Endodermal cell (in vitro differentiated cells): ENCODE measurements around the gene KAZN. TPM values are rescaled to one million over a fixed set of nuclear protein-coding genes. Genes with fewer than 3 reads are reported as not detected.
A peak's percentile ranks its signal among the peaks of the same experiment; 100 is the strongest.

ENCODE experiments used
- DNase-seq: peaks from one replicate; pipeline ENCODE4 v3.0.0-alpha.2; 2017
- H3K27ac ChIP-seq: 2 replicates; pipeline ENCODE4 v1.5.1; 2013; ENCODE audit warnings: mild to moderate bottlenecking, low read depth, low read length, moderate library complexity
- H3K27me3 ChIP-seq: 2 replicates; pipeline ENCODE4 v1.6.1; 2013; ENCODE audit warnings: mild to moderate bottlenecking, low read length, moderate library complexity; ENCODE audit not compliant: insufficient read depth, control insufficient read depth, poor library complexity, severe bottlenecking
- H3K36me3 ChIP-seq: 2 replicates; pipeline ENCODE4 v1.7.0; 2013; ENCODE audit warnings: mild to moderate bottlenecking, low read length, moderate library complexity; ENCODE audit not compliant: control insufficient read depth, insufficient read depth
- H3K4me1 ChIP-seq: one replicate; pipeline ENCODE4 v1.7.0; 2013; ENCODE audit warnings: low read length; ENCODE audit not compliant: control insufficient read depth, insufficient read depth
- H3K4me3 ChIP-seq: 2 replicates; pipeline ENCODE4 v1.5.1; 2013; ENCODE audit warnings: mild to moderate bottlenecking, low read length, moderate library complexity
- H3K9ac ChIP-seq: 2 replicates; pipeline ENCODE4 v1.6.1; 2013; ENCODE audit warnings: mild to moderate bottlenecking, low read length, moderate library complexity; ENCODE audit not compliant: poor library complexity, severe bottlenecking; ENCODE audit errors: extremely low read depth
- H3K9me3 ChIP-seq: 2 replicates; pipeline ENCODE4 v1.6.1; 2013; ENCODE audit warnings: mild to moderate bottlenecking, low read length, moderate library complexity; ENCODE audit not compliant: control insufficient read depth
- H3K27ac Mint-ChIP-seq: 2 replicates; pipeline ENCODE4 v1.8.0; 2020; ENCODE audit warnings: mixed read lengths
- H3K27me3 Mint-ChIP-seq: 2 replicates; pipeline ENCODE4 v1.8.0; 2021; ENCODE audit warnings: mild to moderate bottlenecking, mixed read lengths; ENCODE audit not compliant: insufficient read depth
- H3K36me3 Mint-ChIP-seq: 2 replicates; pipeline ENCODE4 v1.8.0; 2020; ENCODE audit warnings: low read depth, mixed read lengths
- H3K4me1 Mint-ChIP-seq: 2 replicates; pipeline ENCODE4 v1.8.0; 2020; ENCODE audit warnings: mixed read lengths
- H3K4me3 Mint-ChIP-seq: 2 replicates; pipeline ENCODE4 v1.8.0; 2020; ENCODE audit warnings: mild to moderate bottlenecking, moderate library complexity, mixed read lengths
- H3K9me3 Mint-ChIP-seq: 2 replicates; pipeline ENCODE4 v1.8.0; 2020; ENCODE audit warnings: mild to moderate bottlenecking, mixed read lengths
- WGBS, 2 experiments: methylation state at CpG; one replicate each; pipeline versions ENCODE4 v1.1.5 to v1.1.7; 2013; ENCODE audit warnings: missing lambda C conversion rate in 2 of 2, mixed read lengths in 1 of 2; ENCODE audit not compliant: insufficient coverage in 1 of 2, insufficient read length in 1 of 2; 5-methylcytosine and 5-hydroxymethylcytosine counted together
- total RNA-seq, 2 donors: library from RNA; stranded (reverse); fragmentation: NEBNext Ultra II Directional in 1 of 2; extraction: Animal tissue kit (Norgen Biotek cat#: 25700) in 1 of 2; gene quantifications; 2 replicates in 1 of 2; 3 replicates in 1 of 2; pipeline ENCODE4 v1.2.1, GENCODE V29; 2021
- TF ChIP-seq, protein P1 (sequence below): fragments of 200-600 bp; sonication (generic); conservative IDR thresholded peaks from 2 replicates; pipeline ENCODE4 v1.5.0; 2021; ENCODE audit warnings: antibody characterized with exemption, mild to moderate bottlenecking

The KAZN gene
- total RNA-seq, 2 donors from 2014 or later, result 12.4 to 13.9 TPM

DNA sequence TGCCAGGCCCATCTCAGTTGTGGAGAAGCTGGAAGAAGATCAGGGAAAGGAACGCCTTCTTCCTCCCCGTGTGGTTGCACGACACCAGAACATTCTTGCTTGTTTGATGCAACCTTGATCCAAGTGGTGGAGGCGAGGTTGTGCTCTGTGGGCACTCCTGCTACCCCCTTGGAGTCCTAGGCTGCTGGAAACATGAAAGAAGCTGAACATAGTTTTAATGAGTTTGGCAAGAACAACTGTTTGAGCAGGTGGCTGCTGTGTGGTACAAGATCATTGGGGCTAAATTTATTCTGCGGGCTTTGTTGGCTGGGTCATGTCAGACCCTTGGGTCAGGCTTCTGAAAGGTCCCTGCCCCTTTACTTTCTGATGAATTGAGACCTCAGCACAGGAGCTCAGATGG lies 5.9 kb downstream of the KAZN start:
- Mint-ChIP-seq H3K36me3 (no peaks in the 10 kb centered on the region), H3K4me3 (no peak overlapping the region), H3K4me1 (peaks cover 39% of the 10 kb centered on the region), H3K27ac (no peak overlapping the region), H3K27me3 (peaks cover 28% of the 10 kb centered on the region), H3K9me3 (no peaks in the 10 kb centered on the region)
- Histone ChIP-seq H3K9me3 (no peaks in the 10 kb centered on the region), H3K9ac (no peak overlapping the region), H3K36me3 (no peaks in the 10 kb centered on the region), H3K4me1 (no peaks in the 10 kb centered on the region), H3K4me3 (no peak overlapping the region), H3K27ac (no peak overlapping the region), H3K27me3 (peaks cover 18% of the 10 kb centered on the region)
- TF ChIP-seq, protein P1, sequence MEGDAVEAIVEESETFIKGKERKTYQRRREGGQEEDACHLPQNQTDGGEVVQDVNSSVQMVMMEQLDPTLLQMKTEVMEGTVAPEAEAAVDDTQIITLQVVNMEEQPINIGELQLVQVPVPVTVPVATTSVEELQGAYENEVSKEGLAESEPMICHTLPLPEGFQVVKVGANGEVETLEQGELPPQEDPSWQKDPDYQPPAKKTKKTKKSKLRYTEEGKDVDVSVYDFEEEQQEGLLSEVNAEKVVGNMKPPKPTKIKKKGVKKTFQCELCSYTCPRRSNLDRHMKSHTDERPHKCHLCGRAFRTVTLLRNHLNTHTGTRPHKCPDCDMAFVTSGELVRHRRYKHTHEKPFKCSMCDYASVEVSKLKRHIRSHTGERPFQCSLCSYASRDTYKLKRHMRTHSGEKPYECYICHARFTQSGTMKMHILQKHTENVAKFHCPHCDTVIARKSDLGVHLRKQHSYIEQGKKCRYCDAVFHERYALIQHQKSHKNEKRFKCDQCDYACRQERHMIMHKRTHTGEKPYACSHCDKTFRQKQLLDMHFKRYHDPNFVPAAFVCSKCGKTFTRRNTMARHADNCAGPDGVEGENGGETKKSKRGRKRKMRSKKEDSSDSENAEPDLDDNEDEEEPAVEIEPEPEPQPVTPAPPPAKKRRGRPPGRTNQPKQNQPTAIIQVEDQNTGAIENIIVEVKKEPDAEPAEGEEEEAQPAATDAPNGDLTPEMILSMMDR, result no peak
- DNase-seq, result no peak
- WGBS, 2 experiments, result 96 to 100% methylated on average over 3 to 5 of the region's 5 CpGs

DNA sequence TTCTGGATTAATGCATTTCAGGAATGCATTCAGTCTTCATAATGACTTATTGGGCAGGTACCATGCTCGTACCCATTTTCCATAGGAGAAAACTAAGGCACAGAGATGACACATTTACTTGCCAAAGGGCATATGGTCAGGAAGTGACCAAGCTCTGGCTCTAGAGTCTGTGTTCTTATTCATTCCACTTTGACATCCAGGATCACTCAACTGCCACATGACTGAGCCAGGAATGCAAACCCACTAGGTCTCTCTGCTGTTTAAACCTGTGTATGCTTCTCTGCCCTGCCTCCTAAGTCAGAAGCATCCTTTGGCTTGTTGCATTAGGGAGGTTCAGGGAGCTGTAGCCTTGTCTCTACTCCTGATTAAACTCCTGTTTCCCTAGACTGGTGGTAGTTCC lies 7.5 kb downstream of the KAZN start:
- Histone ChIP-seq H3K9ac (no peak overlapping the region), H3K27me3 (peaks cover 3% of the 10 kb centered on the region), H3K36me3 (no peaks in the 10 kb centered on the region), H3K4me1 (no peaks in the 10 kb centered on the region), H3K9me3 (no peaks in the 10 kb centered on the region), H3K4me3 (no peak overlapping the region), H3K27ac (no peak overlapping the region)
- TF ChIP-seq, protein P1, result no peak
- Mint-ChIP-seq H3K9me3 (no peaks in the 10 kb centered on the region), H3K4me1 (peaks cover 27% of the 10 kb centered on the region), H3K27ac (no peak overlapping the region), H3K27me3 (peaks cover 12% of the 10 kb centered on the region), H3K4me3 (no peak overlapping the region), H3K36me3 (no peaks in the 10 kb centered on the region)
- DNase-seq, result no peak
- 96 to 100% methylated on average over 1 of the region's 1 CpG for WGBS, 2 experiments

DNA sequence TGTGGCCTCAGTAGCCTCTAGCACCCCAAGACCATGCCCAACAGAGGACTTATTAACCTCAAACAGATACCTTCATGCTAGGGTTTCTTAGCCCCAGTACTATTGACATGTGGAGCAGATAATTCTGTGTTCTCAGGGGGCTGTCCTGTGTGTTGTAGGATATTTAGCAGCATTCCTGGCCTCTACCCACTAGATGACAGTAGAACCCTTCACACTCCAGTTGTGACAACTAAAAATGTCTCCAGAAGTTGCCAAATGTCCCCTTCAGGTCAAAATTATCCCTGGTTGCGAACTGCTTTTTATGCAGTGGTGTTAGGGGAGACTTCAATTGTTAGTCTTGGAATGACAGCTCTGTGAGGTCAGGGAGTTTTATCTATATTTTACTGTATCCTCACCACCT lies 8.1 kb downstream of the KAZN start:
- Histone ChIP-seq H3K4me1 (no peaks in the 10 kb centered on the region), H3K27me3 (no peaks in the 10 kb centered on the region), H3K27ac (no peak overlapping the region), H3K9me3 (no peaks in the 10 kb centered on the region), H3K9ac (no peak overlapping the region), H3K36me3 (no peaks in the 10 kb centered on the region), H3K4me3 (no peak overlapping the region)
- WGBS, 2 experiments, result 82% methylated on average over 1 of the region's 1 CpG; no CpG with 5 or more reads in 1 of the 2 experiments
- H3K27ac Mint-ChIP-seq, result no peak overlapping the region
- no peaks in the 10 kb centered on the region for H3K36me3 Mint-ChIP-seq
- H3K27me3 Mint-ChIP-seq, result peaks cover 6% of the 10 kb centered on the region
- H3K4me3 Mint-ChIP-seq, result no peak overlapping the region
- TF ChIP-seq, protein P1, result peak; percentile 82
- H3K4me1 Mint-ChIP-seq, result peaks cover 20% of the 10 kb centered on the region
- no peaks in the 10 kb centered on the region for H3K9me3 Mint-ChIP-seq
- DNase-seq, result no peak
